ENCODE measurements around the gene NRP1.

NRP1 gene

GRCh38 chr10:33345236-33345635 lies 10.8 kb upstream of the NRP1 start:
- no peak overlapping the region for H2BK12ac ChIP-seq (ENCODE audit: low read length)

GRCh38 chr10:33344676-33345075 lies 10.2 kb upstream of the NRP1 start:
- Histone ChIP-seq H3K27ac (replicated peaks; ENCODE audit: low read length) (no peak overlapping the region), H2AFZ (ENCODE audit: low read length) (no peak overlapping the region), H3K9ac (ENCODE audit: low read depth, low read length, poor library complexity) (no peak overlapping the region), H3K36me3 (replicated peaks in 1 of 2; ENCODE audit: control insufficient read depth in 2 of 2, insufficient read depth in 2 of 2, low read length in 2 of 2) (no peaks in the 10 kb centered on the region), H2AK5ac (ENCODE audit: low read depth, low read length) (no peak overlapping the region), H2BK5ac (ENCODE audit: low read length) (no peak overlapping the region), H2BK12ac (ENCODE audit: low read length) (no peak overlapping the region), H3K9me3 (replicated peaks in 1 of 2; ENCODE audit: control insufficient read depth in 2 of 2, insufficient read depth in 1 of 2, low read depth in 1 of 2, low read length in 2 of 2) (peaks cover 0 to 7% of the 10 kb centered on the region in 2 donors), H3K27me3 (ENCODE audit: control insufficient read depth in 3 of 3, insufficient read depth in 3 of 3, low read depth in 1 of 3, low read length in 3 of 3) (no peaks in the 10 kb centered on the region), H3K14ac (ENCODE audit: low read length) (no peak overlapping the region), H3K18ac (ENCODE audit: low read length) (no peak overlapping the region), H2BK15ac (ENCODE audit: low read length) (no peak overlapping the region), H3K4me2 (ENCODE audit: insufficient read depth, low read length, poor library complexity, severe bottlenecking) (no peak overlapping the region), H3K23ac (ENCODE audit: low read depth, low read length, poor library complexity) (no peak overlapping the region), H4K91ac (ENCODE audit: low read depth, low read length, poor library complexity) (no peak overlapping the region), H4K8ac (ENCODE audit: low read depth, low read length) (no peak overlapping the region), H3K4me1 (ENCODE audit: control insufficient read depth in 2 of 2, insufficient read depth in 1 of 2, low read depth in 1 of 2, low read length in 2 of 2) (peaks cover 0 to 9% of the 10 kb centered on the region in 2 donors), H3K4me3 (ENCODE audit: low read length in 2 of 2) (no peak overlapping the region), H3K4ac (ENCODE audit: low read length) (no peak overlapping the region), H2BK120ac (ENCODE audit: low read depth, low read length) (no peak overlapping the region), H3K79me1 (ENCODE audit: low read depth, low read length) (no peaks in the 10 kb centered on the region)
- WGBS, 2 donors (ENCODE audit: extremely low coverage in 2 of 2, insufficient read length in 2 of 2, insufficient replicate concordance in 1 of 2) = no CpG with 5 or more reads among the region's 2 CpGs
- no peak for DNase-seq (ENCODE audit: low spot score)

More at GRCh38 chr10:33345236-33345635, 10.8 kb upstream of the NRP1 start:
- no peak overlapping the region for H2AK5ac ChIP-seq (ENCODE audit: low read depth, low read length)
- H2BK120ac ChIP-seq (ENCODE audit: low read depth, low read length) = no peak overlapping the region
- H3K23ac ChIP-seq (ENCODE audit: low read depth, low read length, poor library complexity) = no peak overlapping the region
- WGBS, 2 donors (ENCODE audit: extremely low coverage in 2 of 2, insufficient read length in 2 of 2, insufficient replicate concordance in 1 of 2) = no CpG with 5 or more reads among the region's 5 CpGs
- no peaks in the 10 kb centered on the region for H3K36me3 ChIP-seq (replicated peaks in 1 of 2; ENCODE audit: control insufficient read depth in 2 of 2, insufficient read depth in 2 of 2, low read length in 2 of 2)
- no peak overlapping the region for H2BK5ac ChIP-seq (ENCODE audit: low read length)
- no peak overlapping the region for H3K4ac ChIP-seq (ENCODE audit: low read length)
- no peak overlapping the region for H3K27ac ChIP-seq (replicated peaks; ENCODE audit: low read length)
- H4K91ac ChIP-seq (ENCODE audit: low read depth, low read length, poor library complexity) = no peak overlapping the region
- DNase-seq (ENCODE audit: low spot score) = no peak
- H3K4me2 ChIP-seq (ENCODE audit: insufficient read depth, low read length, poor library complexity, severe bottlenecking) = no peak overlapping the region
- no peak overlapping the region for H4K8ac ChIP-seq (ENCODE audit: low read depth, low read length)
- no peak overlapping the region for H3K4me3 ChIP-seq (ENCODE audit: low read length in 2 of 2)
- no peaks in the 10 kb centered on the region for H3K27me3 ChIP-seq (ENCODE audit: control insufficient read depth in 3 of 3, insufficient read depth in 3 of 3, low read depth in 1 of 3, low read length in 3 of 3)
- H2AFZ ChIP-seq (ENCODE audit: low read length) = no peak overlapping the region
- peaks cover 0 to 9% of the 10 kb centered on the region in 2 donors for H3K4me1 ChIP-seq (ENCODE audit: control insufficient read depth in 2 of 2, insufficient read depth in 1 of 2, low read depth in 1 of 2, low read length in 2 of 2)
- H3K9me3 ChIP-seq (replicated peaks in 1 of 2; ENCODE audit: control insufficient read depth in 2 of 2, insufficient read depth in 1 of 2, low read depth in 1 of 2, low read length in 2 of 2) = peaks cover 0 to 7% of the 10 kb centered on the region in 2 donors
- no peak overlapping the region for H2BK15ac ChIP-seq (ENCODE audit: low read length)
- H3K18ac ChIP-seq (ENCODE audit: low read length) = no peak overlapping the region
- no peak overlapping the region for H3K14ac ChIP-seq (ENCODE audit: low read length)
- no peaks in the 10 kb centered on the region for H3K79me1 ChIP-seq (ENCODE audit: low read depth, low read length)
- no peak overlapping the region for H3K9ac ChIP-seq (ENCODE audit: low read depth, low read length, poor library complexity)

- no peak overlapping the region for H3K4ac ChIP-seq (ENCODE audit: low read length)
- no peak overlapping the region for H3K27ac ChIP-seq (replicated peaks; ENCODE audit: low read length)
- H2AK5ac ChIP-seq (ENCODE audit: low read depth, low read length) = no peak overlapping the region
- H4K8ac ChIP-seq (ENCODE audit: low read depth, low read length) = no peak overlapping the region
- DNase-seq (ENCODE audit: low spot score) = no peak
- H2BK5ac ChIP-seq (ENCODE audit: low read length) = no peak overlapping the region
- H4K91ac ChIP-seq (ENCODE audit: low read depth, low read length, poor library complexity) = no peak overlapping the region
- H3K9me3 ChIP-seq (replicated peaks in 1 of 2; ENCODE audit: control insufficient read depth in 2 of 2, insufficient read depth in 1 of 2, low read depth in 1 of 2, low read length in 2 of 2) = peaks cover 0 to 5% of the 10 kb centered on the region in 2 donors
- no peak overlapping the region for H3K14ac ChIP-seq (ENCODE audit: low read length)
- H2AFZ ChIP-seq (ENCODE audit: low read length) = no peak overlapping the region
- H3K4me1 ChIP-seq (ENCODE audit: control insufficient read depth in 2 of 2, insufficient read depth in 1 of 2, low read depth in 1 of 2, low read length in 2 of 2) = peaks cover 1 to 12% of the 10 kb centered on the region in 2 donors
- no peak overlapping the region for H3K4me2 ChIP-seq (ENCODE audit: insufficient read depth, low read length, poor library complexity, severe bottlenecking)
- no peak overlapping the region for H2BK15ac ChIP-seq (ENCODE audit: low read length)
- WGBS, 2 donors (ENCODE audit: extremely low coverage in 2 of 2, insufficient read length in 2 of 2, insufficient replicate concordance in 1 of 2) = no CpG with 5 or more reads among the region's 1 CpG
- H3K23ac ChIP-seq (ENCODE audit: low read depth, low read length, poor library complexity) = no peak overlapping the region
- H3K4me3 ChIP-seq (ENCODE audit: low read length in 2 of 2) = no peak overlapping the region
- H3K9ac ChIP-seq (ENCODE audit: low read depth, low read length, poor library complexity) = no peak overlapping the region
- H3K27me3 ChIP-seq (ENCODE audit: control insufficient read depth in 3 of 3, insufficient read depth in 3 of 3, low read depth in 1 of 3, low read length in 3 of 3) = peaks cover 0 to 4% (median 0%) of the 10 kb centered on the region in 3 experiments
- no peak overlapping the region for H3K18ac ChIP-seq (ENCODE audit: low read length)
- H2BK120ac ChIP-seq (ENCODE audit: low read depth, low read length) = no peak overlapping the region
- no peak overlapping the region for H2BK12ac ChIP-seq (ENCODE audit: low read length)
- H3K36me3 ChIP-seq (replicated peaks in 1 of 2; ENCODE audit: control insufficient read depth in 2 of 2, insufficient read depth in 2 of 2, low read length in 2 of 2) = no peaks in the 10 kb centered on the region
- H3K79me1 ChIP-seq (ENCODE audit: low read depth, low read length) = no peaks in the 10 kb centered on the region
Observed at GRCh38 chr10:33341637-33342036, 7.2 kb upstream of the NRP1 start.

DNA sequence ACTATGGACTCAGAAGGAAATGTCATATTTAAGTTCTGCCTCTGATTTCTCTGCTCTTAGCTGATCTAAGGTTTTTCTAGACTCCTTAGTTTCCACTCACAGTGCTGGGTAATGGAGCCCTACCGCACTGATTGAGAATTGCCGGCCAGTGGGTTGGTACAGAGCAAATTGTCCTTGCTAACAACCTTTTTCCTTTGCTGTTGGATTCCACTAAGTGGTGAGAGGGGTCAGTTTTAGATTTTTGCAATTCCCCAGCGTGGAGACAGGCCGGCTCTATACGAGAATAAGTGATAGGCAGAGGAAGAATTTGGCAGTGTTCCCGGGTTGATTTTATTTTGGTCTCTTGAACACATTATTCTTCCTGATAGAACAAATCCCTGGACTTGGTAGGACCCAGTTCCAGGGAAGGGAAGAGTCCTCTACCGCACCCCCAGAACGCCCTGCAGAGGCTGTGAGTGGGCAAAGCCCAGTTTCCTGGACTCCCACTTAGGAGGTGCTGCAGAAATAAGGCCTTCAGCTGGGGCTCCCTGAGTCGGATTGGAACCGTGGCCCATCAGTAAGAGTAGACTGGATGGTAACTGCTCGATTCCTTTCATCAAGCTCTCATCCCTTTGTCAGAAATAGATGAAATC lies 3.0 kb upstream of the NRP1 start:
- peak overlapping the region; percentile 87 for H2AFZ ChIP-seq (ENCODE audit: low read length)
- no peak overlapping the region for H3K18ac ChIP-seq (ENCODE audit: low read length)
- H2BK12ac ChIP-seq (ENCODE audit: low read length) = no peak overlapping the region
- H3K27ac ChIP-seq (replicated peaks; ENCODE audit: low read length) = no peak overlapping the region
- no peak overlapping the region for H3K14ac ChIP-seq (ENCODE audit: low read length)
- no peaks in the 10 kb centered on the region for H3K9me3 ChIP-seq (replicated peaks in 1 of 2; ENCODE audit: control insufficient read depth in 2 of 2, insufficient read depth in 1 of 2, low read depth in 1 of 2, low read length in 2 of 2)
- peak; percentile 21 for DNase-seq (ENCODE audit: low spot score)
- no peaks in the 10 kb centered on the region for H3K79me1 ChIP-seq (ENCODE audit: low read depth, low read length)
- no CpG with 5 or more reads among the region's 11 CpGs for WGBS, 2 donors (ENCODE audit: extremely low coverage in 2 of 2, insufficient read length in 2 of 2, insufficient replicate concordance in 1 of 2)
- H3K4me2 ChIP-seq (ENCODE audit: insufficient read depth, low read length, poor library complexity, severe bottlenecking) = peak overlapping the region; percentile 100
- peaks cover 1 to 12% of the 10 kb centered on the region in 2 donors for H3K4me1 ChIP-seq (ENCODE audit: control insufficient read depth in 2 of 2, insufficient read depth in 1 of 2, low read depth in 1 of 2, low read length in 2 of 2)
- no peak overlapping the region for H2AK5ac ChIP-seq (ENCODE audit: low read depth, low read length)
- H3K4ac ChIP-seq (ENCODE audit: low read length) = no peak overlapping the region
- no peaks in the 10 kb centered on the region for H3K36me3 ChIP-seq (replicated peaks in 1 of 2; ENCODE audit: control insufficient read depth in 2 of 2, insufficient read depth in 2 of 2, low read length in 2 of 2)
- peaks cover 0 to 4% (median 0%) of the 10 kb centered on the region in 3 experiments for H3K27me3 ChIP-seq (ENCODE audit: control insufficient read depth in 3 of 3, insufficient read depth in 3 of 3, low read depth in 1 of 3, low read length in 3 of 3)
- H2BK15ac ChIP-seq (ENCODE audit: low read length) = no peak overlapping the region
- H2BK120ac ChIP-seq (ENCODE audit: low read depth, low read length) = no peak overlapping the region
- no peak overlapping the region for H4K91ac ChIP-seq (ENCODE audit: low read depth, low read length, poor library complexity)
- H3K23ac ChIP-seq (ENCODE audit: low read depth, low read length, poor library complexity) = no peak overlapping the region
- H2BK5ac ChIP-seq (ENCODE audit: low read length) = no peak overlapping the region
- H4K8ac ChIP-seq (ENCODE audit: low read depth, low read length) = no peak overlapping the region
- H3K9ac ChIP-seq (ENCODE audit: low read depth, low read length, poor library complexity) = no peak overlapping the region
- peak overlapping the region in 1 of 2 donors; percentile 86 for H3K4me3 ChIP-seq (ENCODE audit: low read length in 2 of 2)

All from neuronal stem cell (in vitro differentiated cells).